CD4-positive, alpha-beta T cell treated with Interleukin-15 for 4 hours (primary cell): ENCODE results near the gene PTPRN2.
"Not testable (repeated sequence)": the region's sequence is repeated elsewhere in the genome, so short reads cannot be mapped to it uniquely, and the experiment has no call there.

Source experiments
- DNase-seq: peaks from one replicate; pipeline ENCODE4 v3.0.0-alpha.2; 2020; ENCODE audit warnings: low spot score

Gene PTPRN2

DNA sequence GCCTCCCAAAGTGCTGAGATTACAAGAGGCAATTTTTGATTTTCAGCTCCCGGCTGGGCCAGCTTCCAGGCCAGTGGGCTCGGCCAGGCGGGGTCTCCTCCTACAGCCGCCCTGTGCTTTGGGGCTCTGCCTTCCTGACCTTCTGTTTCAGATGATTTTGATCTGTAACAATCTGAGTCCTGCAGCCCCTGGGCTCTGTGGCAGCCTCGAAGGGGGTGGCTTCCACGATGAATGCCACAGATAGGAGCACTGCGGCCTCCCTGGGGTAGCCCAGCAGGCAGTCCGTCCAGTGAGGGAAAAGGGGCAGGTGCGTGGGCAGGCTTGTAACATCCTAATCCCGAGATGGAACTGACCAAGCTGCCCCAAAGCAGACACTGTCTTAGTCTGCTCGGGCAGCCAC is 1073.3 kb downstream of the PTPRN2 start:
- no peak for DNase-seq

DNA sequence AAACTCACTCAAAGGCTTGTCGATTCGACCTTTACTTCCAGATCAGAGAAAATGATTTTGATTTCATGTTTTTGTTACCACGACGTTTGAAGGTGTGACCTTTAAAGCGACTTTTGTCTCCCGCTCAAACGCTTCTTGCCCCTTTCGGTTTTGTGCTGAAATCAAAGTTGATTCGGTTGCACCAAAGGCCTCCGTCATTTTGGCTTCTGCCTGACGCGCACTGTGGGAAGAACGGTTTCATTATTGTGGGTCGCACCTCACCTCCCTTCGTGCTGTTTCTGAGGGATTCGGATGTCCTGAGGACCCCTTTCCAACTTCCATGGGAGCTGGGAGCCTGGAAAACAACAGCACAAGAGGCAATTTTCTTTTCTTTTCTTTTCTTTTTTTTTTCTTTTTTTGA is 1073.9 kb downstream of the PTPRN2 start:
- no peak for DNase-seq

DNA sequence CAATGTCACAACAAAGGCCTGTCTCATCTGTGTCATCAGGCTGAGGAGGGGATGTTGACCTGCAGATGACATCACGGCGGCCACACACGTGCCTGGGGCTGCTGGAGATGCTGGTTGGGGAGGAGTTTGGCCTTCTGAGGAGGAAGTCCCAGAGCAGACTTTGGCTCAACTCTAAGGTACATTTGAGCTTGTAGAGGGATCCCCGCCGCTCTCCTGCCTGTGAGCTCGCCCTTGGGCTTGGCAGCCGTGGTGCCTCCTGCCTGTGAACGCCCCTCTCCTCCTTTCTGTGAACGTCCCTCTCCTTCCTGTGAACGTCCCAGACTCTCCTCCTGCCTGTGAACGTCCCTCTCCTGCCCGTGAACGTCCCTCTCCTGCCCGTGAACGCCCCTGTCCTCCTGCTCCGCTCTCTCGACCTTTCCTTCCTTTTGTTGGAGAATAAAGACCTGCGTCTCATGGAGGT is 1074.4 kb downstream of the PTPRN2 start:
- no peak for DNase-seq

DNA sequence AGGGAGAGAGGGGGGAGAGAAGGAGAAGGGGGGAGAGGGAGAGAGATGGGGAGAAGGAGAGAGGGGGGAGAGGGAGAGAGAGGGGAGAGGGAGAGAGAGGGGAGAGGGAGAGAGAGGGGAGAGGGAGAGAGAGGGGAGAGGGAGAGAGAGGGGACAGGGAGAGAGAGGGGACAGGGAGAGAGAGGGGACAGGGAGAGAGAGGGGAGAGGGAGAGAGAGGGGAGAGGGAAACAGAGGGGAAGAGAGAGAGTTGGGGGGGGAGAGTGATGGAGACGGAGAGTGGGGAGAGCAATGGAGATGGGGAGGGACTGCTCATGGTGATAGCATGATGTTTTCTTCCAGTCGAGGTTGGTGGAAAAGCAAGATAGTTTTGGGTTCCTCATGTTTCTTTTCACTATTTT is 1078.4 kb downstream of the PTPRN2 start:
- DNase-seq, result no peak

DNA sequence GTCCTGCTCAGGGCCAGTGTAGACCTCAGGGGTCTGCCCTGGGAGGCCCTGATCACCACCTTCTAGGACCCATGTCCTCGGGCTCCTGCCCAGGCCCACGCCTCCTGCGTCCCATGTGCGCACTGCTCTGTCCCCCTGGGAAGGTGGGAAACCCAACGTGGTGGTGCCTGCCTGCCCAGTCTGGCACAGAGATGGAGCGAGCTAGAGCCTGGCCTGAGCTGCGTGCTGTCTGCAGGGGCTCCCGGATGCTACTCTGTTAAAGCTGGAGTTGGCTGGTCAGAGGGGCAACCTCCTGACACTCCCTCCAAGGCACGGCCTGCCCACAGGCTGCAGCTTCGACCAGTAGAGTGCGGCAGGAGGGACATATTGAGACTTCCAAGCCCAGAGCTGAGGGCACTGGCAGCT is 1079.1 kb downstream of the PTPRN2 start:
- DNase-seq, result no peak

DNA sequence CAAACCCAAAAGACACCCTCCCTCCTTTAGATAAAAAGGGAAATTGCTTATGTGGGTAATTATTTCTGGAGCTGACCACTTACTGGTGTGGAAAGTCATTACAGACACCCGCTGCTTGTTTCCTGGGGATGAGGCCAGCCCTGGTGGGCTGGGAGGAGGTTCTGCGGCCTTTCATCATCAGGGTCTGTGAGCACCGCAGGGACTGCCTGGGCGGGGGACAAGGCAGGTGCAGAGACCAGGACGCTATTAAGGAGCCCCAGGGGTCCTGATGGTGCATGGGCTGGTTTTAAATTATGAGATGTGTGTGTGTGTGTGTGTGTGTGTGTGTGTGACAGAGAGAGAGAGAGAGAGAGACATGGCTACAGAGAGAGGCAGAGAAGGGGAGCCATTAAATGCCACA is 1079.6 kb downstream of the PTPRN2 start:
- DNase-seq, result no peak

DNA sequence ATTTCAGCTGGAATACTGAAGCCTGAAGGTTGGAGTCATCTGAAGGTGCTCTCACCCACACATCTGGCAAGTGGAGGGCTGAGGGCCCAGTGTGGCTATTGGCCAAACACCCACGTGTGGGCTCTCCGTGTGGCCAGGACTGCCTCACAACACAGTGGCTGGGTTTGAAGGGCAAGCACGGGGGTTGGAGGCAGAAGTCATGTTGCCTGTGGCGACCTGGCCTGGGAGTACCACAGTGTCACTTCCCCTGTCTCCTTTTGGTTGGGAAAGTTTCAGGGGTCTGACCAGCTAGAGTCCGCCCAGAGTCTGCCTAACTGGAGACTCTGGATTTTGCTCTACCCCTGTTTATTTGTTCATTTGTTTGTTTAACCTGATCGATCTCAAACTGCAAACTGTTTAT is 1081.4 kb downstream of the PTPRN2 start:
- no peak for DNase-seq

DNA sequence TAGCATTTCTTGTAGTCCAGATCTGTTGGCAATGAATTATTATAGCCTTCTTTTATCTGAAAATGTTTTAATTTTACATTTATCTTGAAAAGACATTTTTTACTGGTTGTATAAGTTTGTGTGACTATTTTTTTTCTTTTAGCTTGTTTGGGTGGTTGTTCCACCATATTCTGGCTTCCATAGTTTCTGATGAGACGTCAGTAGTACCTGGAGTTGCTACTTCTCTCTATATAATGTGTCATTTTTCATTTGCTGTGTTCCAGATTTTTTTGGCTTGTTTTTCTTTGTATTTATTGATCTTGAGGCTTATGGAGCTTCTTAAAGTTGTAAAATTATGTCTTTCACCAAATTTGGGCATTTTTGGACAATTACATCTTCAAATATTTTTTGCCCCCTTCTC is 1082.0 kb downstream of the PTPRN2 start:
- DNase-seq, result no peak

DNA sequence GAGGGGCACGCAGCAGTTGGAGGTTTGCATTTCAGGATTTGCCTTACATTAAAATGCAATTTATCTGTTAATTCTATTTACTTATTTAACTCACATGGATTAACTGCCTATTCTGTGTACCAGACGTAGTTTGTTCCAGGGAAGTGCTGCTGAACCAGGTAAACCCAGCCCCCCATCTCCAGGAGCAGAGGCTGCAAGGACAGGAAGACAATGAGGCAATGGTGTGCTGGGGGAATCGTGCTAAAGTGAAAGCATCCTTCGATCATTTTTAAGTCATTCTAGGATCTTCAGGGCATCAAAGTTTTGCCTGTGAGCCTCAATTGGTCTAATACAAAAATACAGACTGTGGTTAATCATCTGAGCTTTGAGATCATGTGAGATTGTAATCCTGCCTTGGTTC is 1084.4 kb downstream of the PTPRN2 start:
- DNase-seq, result no peak

DNA sequence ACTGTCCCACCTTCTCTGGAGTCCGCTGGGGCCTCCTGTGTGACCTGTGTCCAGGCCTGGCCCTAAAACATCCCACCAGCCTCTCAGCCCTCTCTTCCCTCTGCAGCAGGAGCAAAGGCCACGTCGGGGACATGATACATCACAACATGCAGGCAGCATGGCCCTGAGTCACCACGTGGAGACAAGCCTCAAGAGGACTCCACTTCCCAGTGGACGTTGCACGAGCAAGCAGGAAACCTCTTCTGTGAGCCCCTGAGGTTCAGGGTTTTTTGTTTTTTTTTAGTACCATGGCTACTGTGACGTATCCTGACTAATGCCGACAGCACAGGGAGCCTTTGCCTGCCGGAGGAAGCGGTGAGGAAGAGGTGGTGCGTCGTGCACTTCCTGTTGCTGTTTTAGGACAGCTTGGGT is 1084.9 kb downstream of the PTPRN2 start:
- peak; percentile 74 for DNase-seq

DNA sequence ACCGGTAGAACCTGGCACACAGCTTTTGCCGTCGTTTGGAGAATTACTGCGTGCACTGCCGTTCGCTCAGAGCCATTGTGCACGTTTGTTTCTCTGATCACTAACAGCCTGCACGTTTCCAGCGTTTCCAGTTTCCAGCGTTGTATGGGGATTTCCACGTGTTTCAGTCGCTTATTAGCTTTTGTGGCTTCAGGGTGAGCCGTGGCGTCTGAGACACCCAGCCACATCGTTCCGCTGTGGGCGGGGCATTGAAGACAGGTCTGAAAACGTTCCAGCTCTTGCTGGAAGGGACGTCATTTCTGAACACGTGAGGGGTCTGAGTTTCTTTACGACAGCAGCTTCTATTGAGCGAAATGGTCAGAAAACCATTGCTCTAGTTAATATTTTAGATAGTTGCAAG is 1086.0 kb downstream of the PTPRN2 start:
- DNase-seq, result no peak

DNA sequence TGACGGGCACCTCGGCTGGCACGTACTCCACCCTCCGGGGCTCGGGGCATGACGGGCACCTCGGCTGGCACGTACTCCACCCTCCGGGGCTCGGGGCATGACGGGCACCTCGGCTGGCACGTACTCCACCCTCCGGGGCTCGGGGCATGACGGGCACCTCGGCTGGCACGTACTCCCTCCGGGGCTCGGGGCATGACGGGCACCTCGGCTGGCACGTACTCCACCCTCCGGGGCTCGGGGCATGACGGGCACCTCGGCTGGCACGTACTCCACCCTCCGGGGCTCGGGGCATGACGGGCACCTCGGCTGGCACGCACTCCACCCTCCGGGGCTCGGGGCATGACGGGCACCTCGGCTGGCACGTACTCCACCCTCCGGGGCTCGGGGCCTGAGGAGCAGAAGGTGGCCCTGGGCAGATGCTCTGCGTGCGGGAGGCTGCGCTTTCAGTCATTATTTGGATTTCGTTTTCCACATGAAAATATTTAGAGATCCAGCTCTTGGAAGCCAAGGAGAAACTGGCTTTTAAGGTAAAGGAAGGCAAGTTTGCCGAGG is 1086.6 kb downstream of the PTPRN2 start:
- DNase-seq, result not testable (repeated sequence)

DNA sequence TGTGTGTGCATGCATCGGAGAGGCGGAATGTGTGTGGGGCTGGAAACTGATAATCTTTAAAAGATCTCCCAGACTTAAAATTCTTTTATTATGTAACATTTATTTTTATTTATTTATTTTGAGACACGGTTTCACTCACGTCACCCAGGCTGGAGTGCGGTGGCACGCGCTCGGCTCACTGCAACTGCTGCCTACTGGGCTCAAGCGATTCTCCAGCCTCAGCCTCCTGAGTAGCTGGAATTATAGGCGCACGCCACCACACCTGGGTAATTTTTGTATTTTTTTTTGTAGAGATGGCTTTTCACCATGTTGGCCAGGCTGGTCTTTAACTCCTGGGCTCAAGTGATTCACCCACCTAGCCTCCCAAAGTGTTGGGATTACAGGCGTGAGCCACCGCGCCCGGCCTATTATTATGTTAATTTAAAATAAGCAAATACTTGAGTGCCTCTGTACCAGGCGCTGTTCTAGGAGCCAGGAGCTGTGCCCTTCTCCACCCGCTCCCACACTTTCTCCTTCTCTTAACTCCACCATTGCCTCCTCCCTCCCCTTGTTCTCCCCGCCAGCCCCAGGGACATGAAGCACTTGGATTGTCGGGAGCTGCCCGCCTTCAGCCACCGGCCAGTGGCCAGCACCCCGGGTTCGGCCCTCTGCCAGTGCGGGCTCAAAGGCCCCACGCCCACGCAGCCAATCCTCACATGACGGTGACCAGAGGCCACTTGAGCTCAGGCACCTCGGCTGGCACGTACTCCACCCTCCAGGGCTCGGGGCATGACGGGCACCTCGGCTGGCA is 1087.3 kb downstream of the PTPRN2 start:
- DNase-seq, result no peak

DNA sequence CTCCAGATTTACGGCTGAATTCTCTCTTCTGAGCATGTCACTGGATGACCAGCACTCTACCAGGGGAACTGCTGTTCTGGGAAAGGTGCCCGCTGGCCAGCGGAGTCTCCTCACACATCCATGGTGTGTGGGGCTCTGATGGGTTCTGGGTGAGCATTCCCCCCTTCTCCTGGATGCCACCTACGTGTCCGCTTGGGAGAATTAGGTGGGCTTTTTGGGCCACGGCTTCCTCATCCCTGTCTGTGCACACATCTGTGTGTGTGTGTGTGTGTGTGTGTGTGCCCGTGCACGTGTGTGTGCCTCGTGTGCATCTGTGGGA is 1087.8 kb downstream of the PTPRN2 start:
- DNase-seq, result no peak

DNA sequence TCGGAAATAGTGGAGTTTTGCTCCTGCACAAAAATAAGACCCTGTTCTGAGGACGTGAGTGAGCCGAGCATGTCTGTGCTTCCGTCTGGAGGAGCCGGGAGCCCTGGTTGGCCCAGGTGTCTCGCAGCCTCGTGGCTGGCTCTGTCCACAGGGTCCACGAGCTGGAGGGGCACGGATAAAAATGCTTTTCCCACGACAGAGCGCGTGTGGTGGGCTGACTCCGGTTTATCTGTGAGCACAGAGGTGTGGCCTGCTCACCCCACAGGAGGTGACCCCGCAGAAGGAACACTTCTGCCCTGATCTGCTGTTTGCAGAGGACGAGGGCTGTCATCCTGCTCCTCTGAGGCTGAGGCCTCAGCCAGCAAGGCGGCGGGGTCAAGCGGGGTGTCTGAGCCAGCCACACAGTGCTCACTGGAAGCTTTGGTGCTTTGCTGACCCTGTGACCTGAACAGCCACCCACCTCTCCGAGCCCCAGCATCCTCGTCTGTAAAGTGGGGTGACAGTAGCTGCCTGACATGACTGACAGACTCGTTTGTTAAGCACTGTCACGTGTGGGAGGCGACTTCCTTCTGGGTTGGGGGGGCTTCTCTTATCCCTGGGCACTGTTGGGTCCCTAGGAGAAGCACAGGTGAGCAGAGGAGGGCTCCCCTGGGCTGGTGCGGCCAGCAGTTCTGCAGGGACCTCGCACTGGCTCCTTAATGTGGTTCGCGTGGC is 1088.3 kb downstream of the PTPRN2 start:
- no peak for DNase-seq

DNA sequence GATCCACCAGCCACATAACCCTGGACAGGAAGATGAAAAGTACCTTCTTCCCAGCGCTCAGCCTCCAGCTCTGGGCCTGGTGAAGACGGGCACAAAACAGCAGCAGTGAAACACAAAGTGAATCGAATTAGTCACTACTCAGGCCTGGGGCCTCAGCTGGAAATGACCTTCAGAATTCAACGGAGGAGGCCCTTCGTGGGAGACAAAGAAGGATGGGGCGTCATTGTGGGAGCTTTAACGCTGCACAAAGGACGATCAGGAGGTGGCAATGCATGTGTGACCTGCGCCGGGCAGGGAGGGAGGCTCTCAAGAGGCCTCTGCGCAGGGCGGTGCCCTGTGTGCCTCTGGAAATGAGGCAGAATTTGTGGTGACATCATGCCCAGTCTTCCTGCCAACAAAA is 1089.0 kb downstream of the PTPRN2 start:
- no peak for DNase-seq

DNA sequence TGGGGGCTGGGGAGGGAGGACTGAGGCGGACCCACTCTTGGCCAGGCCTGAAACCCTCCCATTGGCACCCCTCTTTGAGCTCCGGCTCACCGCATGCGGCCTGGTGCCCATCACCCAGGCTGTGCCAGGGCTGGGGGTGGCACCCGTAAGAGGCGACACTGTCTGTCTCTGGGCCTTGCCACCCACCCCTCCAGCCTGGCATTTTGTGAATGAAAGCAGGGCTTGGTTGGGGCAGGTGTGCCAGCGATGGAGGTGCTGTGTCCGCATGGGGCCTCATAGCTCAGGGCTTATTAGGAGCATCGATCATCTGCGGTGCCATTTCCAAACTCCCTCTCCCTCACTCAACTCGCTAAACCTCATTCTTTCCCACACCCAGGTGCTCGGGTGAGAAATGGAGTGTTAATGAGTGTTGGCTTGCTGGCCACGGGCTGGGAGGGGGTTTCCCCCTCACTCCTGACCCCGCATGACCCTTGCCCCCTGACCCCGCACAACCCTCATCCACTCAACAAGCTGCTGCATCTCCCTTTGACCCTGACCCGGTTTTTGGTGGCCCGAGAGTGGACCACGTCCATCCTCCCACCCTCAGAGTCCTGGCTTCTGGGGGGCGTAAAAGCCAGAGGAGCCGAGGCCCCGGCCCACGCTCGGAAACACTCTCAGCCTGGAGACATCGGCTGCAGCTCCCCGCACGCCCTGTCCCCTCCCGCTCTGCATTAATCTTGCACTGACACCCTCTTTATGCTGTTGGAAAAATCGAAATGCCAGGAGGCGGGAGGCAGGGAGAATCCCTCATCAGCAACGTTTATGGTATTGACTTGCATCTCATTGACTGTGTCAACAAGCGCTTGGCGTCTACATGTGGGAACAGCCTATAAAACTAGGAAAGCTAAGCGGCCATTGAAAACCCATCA is 1089.6 kb downstream of the PTPRN2 start:
- no peak for DNase-seq

DNA sequence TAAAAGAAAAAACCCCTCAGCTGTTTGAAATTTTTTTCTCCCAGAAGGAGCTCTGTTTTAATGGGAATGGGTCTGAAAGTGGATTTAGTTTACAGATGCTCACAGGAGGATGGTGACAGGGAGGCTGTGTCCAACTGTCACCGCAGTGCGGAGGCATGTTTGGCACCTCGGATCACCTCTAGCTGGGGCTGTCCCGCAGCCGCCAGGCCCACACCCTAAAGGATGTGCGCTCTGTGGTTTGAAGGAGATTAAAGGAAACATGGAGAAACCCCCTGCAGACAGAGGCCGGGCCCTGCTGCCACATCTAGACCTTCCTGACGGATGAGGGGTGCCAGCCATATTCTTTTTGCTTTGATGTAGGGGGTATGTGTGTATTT is 1090.3 kb downstream of the PTPRN2 start:
- no peak for DNase-seq

DNA sequence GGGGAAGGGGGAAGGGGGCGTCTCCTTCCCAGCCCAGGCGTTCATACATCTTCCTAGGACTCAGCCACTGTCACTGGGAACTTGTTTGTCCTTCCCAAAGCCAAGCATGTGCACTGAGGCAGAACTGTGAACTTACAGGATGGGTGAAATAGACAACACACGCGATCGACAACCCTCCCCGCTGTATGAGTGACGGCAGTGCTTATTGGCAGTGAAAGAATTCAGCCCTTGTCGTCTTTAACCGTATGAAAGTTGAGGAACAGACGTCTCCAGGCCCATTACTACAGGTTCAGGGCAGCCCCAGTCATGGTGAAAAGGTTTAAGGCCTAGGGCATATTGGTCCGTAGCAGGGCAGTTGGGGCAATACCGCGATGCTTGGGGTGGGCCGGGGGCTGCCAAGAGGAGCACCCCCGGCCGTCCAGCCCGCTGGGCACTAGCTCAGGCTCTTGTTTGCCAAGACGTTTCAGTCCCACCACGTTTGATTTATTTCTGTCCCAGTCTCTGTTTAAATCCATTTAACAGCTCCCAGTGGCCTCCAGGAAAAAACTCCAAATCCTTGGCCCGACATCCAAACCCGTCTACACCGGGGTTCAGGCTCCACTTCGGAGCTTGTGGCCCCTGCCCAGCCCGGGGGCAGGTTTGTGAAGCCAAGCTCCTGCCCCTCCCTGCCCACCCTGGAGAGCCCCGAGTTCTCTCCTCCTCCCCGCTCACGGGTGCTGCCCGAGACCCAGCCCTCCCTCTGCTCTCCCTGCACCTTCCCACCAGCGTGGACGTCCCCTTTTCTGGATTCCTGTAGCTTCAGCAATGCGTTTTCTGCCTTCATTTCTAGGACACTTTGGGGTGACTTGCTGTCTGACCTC is 1091.0 kb downstream of the PTPRN2 start:
- no peak for DNase-seq

DNA sequence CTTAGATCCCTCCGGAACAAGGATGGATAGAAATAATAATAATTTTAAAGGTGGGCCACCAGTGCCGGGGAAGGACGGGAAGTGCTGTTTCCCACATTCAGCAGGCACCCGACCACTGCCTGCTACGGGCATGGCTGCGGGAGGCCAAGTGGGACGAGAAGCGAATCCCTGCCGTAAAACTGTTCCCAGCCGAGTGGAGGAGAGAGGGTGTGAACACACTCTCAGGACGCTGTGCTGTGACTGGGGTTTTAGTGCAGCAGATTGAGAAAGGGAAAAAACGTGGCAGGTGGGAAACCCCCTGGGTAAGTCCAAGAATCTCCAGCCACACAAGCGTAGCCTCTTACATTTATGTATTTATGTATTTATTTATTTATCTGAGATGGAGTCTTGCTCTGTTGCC is 1092.0 kb downstream of the PTPRN2 start:
- DNase-seq, result no peak

DNA sequence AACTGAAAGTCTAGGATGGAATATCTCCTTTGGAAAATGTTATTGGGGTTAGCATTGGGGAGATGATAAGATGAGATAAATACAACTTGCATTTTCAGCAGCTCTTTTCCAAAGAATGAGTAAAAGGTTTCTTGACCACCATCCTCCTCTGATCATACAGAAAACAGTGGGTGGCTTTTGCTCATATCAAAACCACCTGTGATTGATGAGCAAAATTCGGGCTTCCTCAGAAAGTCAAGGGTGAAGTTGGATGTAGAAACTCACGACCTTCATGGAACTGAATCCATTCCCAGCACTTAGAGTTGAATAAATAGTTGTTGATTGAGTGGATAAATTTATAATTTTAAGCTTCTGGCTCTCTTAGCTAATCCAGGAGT is 1092.5 kb downstream of the PTPRN2 start:
- no peak for DNase-seq
